GM06990 (cell line): Measurements from ENCODE around the gene ACSM3.

ENCODE experiments used
- DNase-seq: peaks from one replicate; pipeline ENCODE4 v3.0.0-alpha.2; 2011; ENCODE audit not compliant: insufficient read length; ENCODE audit errors: extremely low read depth
- H3K27me3 ChIP-seq: replicated peaks from 2 replicates; pipeline ENCODE4 v1.6.0; 2011; ENCODE audit warnings: low read length; ENCODE audit not compliant: control insufficient read depth, insufficient read depth
- H3K36me3 ChIP-seq: 2 replicates; pipeline ENCODE4 v1.5.1; 2011; ENCODE audit warnings: low read length; ENCODE audit not compliant: control insufficient read depth, insufficient read depth
- H3K4me3 ChIP-seq: replicated peaks from 2 replicates; pipeline ENCODE4 v1.5.1; 2011; ENCODE audit warnings: low read depth, mild to moderate bottlenecking, control low read depth, low read length
- TF ChIP-seq, protein P1 (sequence below): IDR thresholded peaks from 2 replicates; pipeline ENCODE4 v1.5.1; 2011; ENCODE audit warnings: low read length, control low read depth, mild to moderate bottlenecking, inconsistent platforms; ENCODE audit not compliant: insufficient read depth, poor library complexity, severe bottlenecking

The ACSM3 gene

GRCh38 chr16:20822521-20823325 lies 58.9 kb downstream of the ACSM3 start:
- DNase-seq, result no peak
- Histone ChIP-seq H3K27me3 (no peaks in the 10 kb centered on the region), H3K36me3 (no peaks in the 10 kb centered on the region; the same call in none of the 2 replicates), H3K4me3 (no peak overlapping the region)
- TF ChIP-seq, protein P1, sequence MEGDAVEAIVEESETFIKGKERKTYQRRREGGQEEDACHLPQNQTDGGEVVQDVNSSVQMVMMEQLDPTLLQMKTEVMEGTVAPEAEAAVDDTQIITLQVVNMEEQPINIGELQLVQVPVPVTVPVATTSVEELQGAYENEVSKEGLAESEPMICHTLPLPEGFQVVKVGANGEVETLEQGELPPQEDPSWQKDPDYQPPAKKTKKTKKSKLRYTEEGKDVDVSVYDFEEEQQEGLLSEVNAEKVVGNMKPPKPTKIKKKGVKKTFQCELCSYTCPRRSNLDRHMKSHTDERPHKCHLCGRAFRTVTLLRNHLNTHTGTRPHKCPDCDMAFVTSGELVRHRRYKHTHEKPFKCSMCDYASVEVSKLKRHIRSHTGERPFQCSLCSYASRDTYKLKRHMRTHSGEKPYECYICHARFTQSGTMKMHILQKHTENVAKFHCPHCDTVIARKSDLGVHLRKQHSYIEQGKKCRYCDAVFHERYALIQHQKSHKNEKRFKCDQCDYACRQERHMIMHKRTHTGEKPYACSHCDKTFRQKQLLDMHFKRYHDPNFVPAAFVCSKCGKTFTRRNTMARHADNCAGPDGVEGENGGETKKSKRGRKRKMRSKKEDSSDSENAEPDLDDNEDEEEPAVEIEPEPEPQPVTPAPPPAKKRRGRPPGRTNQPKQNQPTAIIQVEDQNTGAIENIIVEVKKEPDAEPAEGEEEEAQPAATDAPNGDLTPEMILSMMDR, result no peak

DNA sequence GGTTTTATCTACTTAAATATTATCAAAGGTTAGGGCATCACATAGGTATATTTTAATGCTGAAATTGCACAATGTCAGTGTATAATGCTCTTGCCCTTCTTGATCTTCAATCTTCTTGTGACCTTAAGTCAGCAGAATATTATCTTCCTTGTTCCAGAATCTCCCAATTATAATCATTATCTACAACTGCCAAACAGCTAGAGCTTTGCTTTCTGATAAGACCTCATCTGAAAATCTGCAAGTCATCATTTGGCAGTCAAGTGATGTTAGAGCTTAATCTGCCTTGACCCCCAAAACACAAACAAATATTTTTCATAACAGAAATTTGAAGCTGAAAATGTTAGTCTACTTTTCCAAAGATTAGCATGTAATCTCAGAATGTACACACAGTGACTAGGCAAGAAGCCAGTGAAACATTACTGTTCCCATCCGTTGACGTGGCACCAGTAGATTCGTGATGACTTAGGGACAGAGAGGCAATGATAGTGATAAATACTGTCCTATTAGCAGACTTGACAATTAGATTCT lies 62.3 kb downstream of the ACSM3 start:
- no peaks in the 10 kb centered on the region; the same call in 1 of the 2 replicates for H3K36me3 ChIP-seq
- H3K4me3 ChIP-seq, result no peak overlapping the region
- no peaks in the 10 kb centered on the region for H3K27me3 ChIP-seq
- TF ChIP-seq, protein P1, result no peak
- DNase-seq, result no peak

DNA sequence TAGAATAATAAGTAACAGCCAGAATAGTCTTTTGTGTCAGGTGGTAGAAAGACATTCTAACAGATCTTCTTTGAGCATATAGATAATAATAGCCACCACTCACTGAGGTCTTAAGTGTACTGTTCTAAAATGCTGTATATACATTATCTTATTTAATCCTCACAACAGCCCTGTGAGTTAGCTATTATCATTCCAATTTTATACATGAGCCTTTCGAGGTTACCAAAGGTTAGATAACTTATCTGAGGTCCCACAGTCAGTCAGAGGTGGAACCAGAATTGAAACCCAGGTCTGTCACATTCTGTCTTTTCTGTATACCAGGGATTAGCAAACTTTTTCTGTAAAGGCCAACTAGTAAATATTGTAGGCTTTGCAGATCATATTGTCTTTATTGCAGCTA lies 65.7 kb downstream of the ACSM3 start:
- Histone ChIP-seq H3K36me3 (no peaks in the 10 kb centered on the region; the same call in 1 of the 2 replicates), H3K4me3 (no peak overlapping the region), H3K27me3 (no peaks in the 10 kb centered on the region)
- TF ChIP-seq, protein P1, result no peak
- no peak for DNase-seq

DNA sequence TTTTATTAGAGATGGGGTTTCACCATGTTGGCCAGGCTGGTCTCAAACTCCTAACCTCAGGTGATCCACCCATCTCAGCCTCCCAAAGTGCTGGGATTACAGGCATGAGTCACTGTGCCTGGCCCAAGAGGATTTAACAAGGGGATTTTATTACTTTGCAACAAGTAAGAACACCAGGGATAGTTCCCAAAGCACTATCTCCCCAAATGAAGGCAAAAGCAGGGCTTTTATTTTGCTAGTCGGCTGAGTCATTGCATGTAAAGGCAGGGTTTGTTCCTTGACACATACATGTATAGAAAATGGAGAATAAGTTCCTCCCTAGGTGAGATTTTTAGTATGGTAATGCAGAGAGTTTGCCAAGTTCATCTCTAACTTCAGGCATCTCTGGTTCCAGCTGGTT lies 66.6 kb downstream of the ACSM3 start:
- Histone ChIP-seq H3K36me3 (no peaks in the 10 kb centered on the region; the same call in 1 of the 2 replicates), H3K4me3 (no peak overlapping the region), H3K27me3 (no peaks in the 10 kb centered on the region)
- TF ChIP-seq, protein P1, result no peak
- no peak for DNase-seq

DNA sequence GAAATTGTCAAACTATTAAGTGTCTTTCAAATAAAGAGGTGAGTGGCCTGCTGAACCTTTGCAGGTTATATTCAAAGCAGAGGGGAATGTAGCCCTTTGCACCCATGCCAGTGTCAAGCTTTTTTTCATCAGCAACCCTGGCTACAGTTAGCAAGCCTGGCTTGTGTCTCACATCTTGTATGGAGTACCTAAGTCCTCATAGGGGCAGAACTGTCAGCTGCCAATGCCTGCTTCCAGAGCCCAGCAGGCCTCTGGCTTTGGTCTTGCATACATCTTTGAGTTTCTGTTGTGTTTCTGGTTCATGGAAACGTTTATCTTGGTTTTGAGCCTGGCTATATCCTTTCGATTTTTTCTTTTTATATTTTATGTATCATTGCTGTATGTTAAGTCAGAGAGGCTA lies 69.3 kb downstream of the ACSM3 start:
- H3K27me3 ChIP-seq, result no peaks in the 10 kb centered on the region
- TF ChIP-seq, protein P1, result no peak
- no peak overlapping the region for H3K4me3 ChIP-seq
- no peaks in the 10 kb centered on the region for H3K36me3 ChIP-seq
- no peak for DNase-seq
